ENCODE results near the gene RELB.

The RELB gene

GRCh38 chr19:45059258-45059965 is 58.1 kb downstream of the RELB start:
- no peak for DNase-seq (ENCODE audit: low read depth)

DNA sequence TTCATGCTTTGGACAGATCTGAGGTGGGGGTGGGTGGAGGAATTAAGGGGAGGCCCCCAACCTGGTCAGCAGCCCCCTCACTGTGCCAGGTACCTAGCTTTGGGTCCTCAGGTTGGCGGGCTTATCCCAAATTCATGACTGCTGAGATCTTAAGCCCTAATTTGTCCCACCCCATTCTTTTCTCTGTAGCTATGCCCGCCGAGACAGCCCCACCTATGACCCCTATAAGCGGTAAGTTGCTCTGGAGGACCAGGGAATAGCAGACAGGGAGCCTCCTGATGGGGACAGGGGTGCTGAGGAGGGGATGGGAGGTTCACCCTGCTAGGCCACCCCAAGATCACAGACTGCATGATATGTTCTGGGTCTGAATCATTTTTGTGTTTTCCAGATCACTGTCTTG is 60.7 kb downstream of the RELB start:
- DNase-seq (ENCODE audit: low read depth): no peak

GRCh38 chr19:45063851-45064801 is 62.9 kb downstream of the RELB start:
- DNase-seq (ENCODE audit: low read depth): no peak

DNA sequence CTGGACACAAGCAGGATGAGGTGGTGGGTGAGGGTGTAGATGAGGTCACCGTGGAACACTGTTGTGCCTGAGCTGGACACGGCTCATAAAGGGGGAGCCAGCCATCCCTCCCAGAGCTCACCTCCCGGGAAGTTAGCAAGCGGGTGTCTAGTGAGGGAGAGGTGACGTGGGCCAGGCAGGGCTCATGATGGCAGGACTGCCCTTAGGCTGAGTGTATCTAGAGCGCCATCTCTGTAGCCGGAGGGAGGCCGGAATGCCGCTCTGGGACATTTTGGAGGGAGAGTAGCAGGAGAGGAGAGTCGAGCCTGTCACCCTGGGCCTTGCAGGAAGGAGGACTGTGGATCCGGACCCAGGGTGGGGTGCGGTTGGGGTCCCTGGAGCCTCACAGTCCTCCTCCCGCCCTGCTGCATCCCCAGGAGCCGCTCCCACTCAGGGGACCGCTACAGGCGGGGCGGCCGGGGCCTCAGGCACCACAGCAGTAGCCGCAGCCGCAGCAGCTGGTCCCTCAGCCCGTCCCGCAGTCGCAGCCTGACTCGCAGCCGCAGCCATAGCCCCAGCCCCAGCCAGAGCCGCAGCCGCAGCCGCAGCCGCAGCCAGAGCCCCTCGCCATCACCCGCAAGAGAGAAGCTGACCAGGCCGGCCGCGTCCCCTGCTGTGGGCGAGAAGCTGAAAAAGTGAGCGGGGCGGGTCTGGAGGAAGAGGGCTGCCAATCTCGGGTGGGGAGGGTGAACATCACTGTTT is 65.8 kb downstream of the RELB start:
- no peak for DNase-seq (ENCODE audit: low read depth)

DNA sequence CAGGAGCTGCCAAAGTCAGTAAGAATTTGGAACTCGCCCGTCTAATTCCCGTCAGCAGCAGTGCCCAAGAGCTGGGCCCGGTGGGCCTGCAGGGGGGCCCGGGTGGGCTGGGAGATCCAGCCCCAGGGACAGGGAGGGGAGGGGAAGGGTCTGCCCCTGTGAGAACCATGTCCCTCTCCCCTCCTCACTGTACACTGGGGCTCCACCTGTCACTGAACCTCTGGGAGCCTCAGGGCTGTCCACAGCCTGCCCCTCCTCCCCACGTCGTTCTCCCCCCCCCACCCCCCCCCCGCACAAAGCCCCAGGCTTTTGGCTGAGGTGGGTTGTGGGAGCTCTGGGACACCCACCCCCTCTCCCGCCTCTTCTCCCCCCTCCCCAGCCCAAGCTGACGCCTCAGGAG is 66.8 kb downstream of the RELB start:
- no peak for DNase-seq (ENCODE audit: low read depth)

DNA sequence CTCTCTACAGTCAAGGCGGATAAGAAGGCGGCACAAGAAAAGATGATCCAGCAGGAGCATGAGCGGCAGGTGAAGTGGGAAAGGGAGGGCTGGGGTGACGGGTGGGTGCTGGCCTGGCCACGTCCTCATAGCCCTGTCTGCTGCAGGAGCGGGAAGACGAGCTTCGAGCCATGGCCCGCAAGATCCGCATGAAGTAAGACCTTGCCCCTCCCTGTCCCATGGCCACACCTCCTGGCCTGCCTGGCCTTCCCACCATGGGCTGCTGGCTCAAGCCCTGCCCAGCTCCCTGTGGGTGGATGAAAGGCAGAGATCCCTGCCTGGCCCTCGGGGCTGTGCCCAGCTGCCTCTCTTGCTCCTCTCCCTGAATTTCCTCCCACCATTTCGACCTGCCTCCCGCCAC is 67.8 kb downstream of the RELB start:
- no peak for DNase-seq (ENCODE audit: low read depth)

- no peak for DNase-seq (ENCODE audit: low read depth)
Measured at GRCh38 chr19:45070214-45070613, 69.0 kb downstream of the RELB start.

- DNase-seq (ENCODE audit: low read depth): no peak
Measured at GRCh38 chr19:45070861-45071544, 69.7 kb downstream of the RELB start.

GRCh38 chr19:45071545-45071938 is 70.3 kb downstream of the RELB start:
- no peak for DNase-seq (ENCODE audit: low read depth)

DNA sequence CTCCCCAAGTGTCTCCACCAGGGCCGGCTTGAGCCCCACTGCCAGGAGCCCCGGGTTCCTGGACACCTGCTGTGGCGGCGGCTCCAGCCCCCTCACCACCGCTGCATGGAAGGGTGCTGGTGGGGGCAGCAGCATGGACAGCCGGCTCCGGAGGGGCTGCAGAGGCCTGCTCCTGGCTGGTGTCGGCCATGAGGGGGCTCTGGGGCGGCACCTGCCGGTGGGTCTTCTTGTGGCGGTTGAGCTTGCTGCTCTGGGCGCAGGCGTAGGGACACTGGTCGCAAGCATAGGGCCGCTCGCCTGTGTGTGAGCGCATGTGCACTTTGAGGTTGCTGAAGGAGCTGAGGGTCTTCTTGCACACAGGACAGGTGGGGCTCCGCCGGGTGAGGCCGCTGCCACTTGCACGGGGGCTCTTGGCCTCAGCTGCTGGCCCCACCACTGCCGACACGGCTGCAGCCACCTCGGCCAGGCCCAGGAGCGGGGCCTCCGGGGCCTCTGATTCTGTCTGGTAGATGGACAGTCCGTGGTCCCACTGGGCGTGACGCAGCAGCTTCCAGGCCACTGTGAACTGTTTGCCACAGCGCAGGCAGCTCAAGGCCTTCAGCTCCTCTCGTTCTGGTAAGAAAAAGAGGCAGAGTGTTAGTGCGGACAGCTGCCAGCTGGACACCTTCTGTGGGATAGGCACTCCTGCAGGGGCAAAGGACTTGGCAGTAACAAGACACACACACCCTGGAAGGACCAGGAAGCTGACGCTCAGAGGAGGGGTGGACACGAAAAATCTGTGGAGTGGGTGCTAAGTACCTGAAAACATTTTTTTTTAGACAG is 70.9 kb downstream of the RELB start:
- no peak for DNase-seq (ENCODE audit: low read depth)

GRCh38 chr19:45074744-45075300 is 73.6 kb downstream of the RELB start:
- no peak for DNase-seq (ENCODE audit: low read depth)

DNA sequence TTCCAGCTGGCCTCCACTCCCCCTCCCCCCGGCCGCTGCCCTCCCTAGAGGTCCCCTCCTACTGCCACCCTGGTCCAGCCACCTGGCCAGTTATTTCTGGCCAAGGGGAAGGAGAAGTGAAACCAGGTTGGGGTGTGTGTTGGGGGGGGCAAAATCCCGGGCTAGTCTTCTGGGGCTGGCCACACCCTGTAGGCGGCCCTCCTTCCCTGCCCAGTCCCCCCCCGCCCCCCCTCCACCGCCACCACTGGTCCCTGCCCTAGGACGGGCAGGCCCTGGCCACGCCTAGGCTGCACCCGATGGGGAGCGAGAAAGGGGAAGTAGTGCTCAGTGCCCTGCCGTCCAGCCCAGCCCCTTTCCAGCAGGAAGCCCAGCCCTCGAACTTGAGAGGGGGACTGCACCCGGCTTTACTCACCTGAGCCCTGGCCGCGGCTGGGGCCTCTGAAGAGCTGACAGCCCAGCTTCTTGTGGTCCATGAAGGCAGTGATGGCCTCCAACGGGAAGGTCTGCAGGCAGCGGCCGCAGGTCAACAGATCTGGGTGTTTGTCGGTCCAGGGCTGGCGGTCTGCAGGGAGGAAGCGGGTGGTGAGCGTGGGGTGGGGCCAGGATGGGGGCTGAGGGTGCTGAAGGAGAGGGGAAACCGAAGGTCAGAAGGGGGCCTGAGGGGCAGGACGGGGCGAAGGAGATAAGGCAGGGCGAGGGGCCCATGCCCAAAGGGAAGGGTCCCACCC is 74.2 kb downstream of the RELB start:
- DNase-seq (ENCODE audit: low read depth): no peak

- no peak for DNase-seq (ENCODE audit: low read depth)
Measured at GRCh38 chr19:45076029-45076850, 75.0 kb downstream of the RELB start, which contains the start of gene ZNF296. Gene ZNF296 (minus strand): TSS chr19:45076478. CDS start chr19:45076373, 105 bp downstream.

- no peak for DNase-seq (ENCODE audit: low read depth)
Measured at GRCh38 chr19:45076851-45077730, 75.8 kb downstream of the RELB start.

GRCh38 chr19:45078390-45079062 is 77.3 kb downstream of the RELB start:
- no peak for DNase-seq (ENCODE audit: low read depth)

GRCh38 chr19:45079063-45079910 is 78.0 kb downstream of the RELB start, which contains the start of gene GEMIN7:
Gene GEMIN7 (plus strand): TSS chr19:45079260. CDS start chr19:45090115, 10,855 bp downstream.
- no peak for DNase-seq (ENCODE audit: low read depth)
